ENCODE data around the gene ATP9B. TPM values are rescaled to one million over a fixed set of nuclear protein-coding genes. Genes with fewer than 3 reads are reported as not detected.
A peak's percentile ranks its signal among the peaks of the same experiment; 100 is the strongest.

ATP9B gene
- total RNA-seq, 1 experiment from 2014 or later: 6.5 TPM

DNA sequence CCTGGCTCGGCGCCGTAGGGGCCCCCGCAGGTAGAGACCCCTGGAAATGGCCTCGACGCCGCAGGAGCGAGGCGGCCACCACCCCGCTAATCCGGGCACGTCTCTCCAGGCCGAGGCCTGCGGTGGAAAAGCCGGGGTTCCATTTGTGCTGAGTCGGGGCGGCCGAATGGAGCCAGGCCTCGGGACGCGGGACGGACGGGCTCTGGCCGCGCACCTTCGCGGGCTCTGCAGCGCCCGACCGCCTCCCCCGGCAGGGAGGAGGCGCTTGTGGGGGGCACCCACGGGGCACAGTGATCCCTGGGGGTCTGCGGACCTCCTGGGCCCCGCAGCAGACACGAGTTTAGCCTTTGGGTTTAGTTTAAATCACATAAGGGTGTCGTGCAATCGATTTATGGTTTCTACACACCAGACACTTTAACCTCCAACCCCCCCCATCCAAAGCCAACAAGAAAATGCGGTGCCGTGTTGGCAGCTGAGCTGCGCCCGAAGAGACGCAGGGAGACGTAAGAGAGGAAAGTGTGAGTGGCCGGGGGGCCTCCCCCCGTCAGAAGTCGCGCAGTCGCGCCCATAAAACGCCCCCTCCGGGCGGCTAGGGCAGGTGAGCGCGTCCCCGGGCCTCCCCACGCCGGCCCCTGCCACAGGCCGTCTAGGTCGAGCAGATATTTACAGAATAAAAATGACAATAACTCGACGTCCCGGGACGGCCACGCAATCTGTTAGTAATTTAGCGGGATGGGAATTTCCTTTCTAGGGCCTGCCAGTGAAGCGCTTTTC is 325.5 kb downstream of the ATP9B start:
- DNase-seq (ENCODE audit: low read depth): peak; percentile 32

DNA sequence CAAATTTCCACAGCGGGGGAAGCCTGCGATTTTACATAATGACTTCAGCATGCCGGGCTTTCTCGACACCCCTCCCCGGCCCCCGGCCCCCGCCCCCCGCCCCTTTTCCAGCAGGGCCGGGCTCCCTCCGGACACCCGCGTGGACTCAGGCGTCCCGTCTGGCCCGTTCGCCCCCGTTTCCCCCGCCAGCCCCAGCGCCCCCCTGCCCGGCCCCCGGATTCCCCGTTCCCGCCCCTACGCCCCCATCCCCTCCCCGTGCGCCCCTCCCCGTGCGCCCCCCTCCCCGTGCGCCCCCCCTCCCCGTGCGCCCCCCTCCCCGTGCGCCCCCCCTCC is 326.1 kb downstream of the ATP9B start:
- no peak for DNase-seq (ENCODE audit: low read depth)

- peak; percentile 16 for DNase-seq (ENCODE audit: low read depth)
These were observed 326.7 kb downstream of the ATP9B start, which contains the start of gene NFATC1 for GRCh38 chr18:79395761-79396404. Gene NFATC1 (plus strand): TSS chr18:79395930. CDS start chr18:79396225, 295 bp downstream.

DNA sequence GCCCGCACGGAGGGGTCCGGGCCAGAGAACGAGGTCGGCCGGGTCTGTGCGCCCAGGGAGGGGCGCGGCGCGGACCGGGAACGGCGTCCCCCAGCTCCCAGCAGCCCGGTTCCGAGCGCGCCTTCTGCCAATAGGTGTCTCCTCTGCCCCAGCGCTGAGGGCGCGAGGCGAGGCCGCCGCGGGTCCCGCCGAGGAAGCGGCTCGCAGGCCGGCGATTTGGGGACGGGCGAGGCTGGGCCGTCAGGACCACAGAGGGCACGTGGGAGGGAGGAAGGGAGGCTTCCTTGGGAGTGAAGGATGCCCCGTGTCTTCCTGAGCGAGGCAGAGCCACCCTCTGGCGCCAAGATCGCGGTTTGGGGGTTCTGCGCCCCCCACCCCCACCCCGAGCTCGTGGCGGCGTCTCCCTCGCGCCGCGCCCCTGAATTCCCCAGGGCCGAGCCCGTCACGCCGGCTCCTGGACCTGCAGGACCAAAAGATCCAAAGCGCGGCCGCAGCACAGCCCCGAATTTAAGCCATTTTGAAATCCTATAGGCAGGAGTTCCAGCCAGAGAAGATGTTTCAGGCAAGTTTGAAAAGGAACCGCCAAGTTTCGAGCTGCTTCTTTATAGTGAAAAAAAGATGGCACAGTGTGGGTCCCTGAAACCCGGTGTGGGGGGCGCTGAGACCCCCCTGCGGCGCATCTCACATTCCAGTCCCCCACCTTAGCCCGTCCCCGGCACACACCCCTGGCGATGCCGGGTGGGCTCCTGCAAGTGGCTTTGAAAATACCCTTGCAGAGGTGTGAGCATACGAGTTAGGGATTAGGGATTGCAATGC is 327.4 kb downstream of the ATP9B start:
- no peak for DNase-seq (ENCODE audit: low read depth)

GRCh38 chr18:79397247-79397829 is 328.1 kb downstream of the ATP9B start:
- DNase-seq (ENCODE audit: low read depth): no peak

DNA sequence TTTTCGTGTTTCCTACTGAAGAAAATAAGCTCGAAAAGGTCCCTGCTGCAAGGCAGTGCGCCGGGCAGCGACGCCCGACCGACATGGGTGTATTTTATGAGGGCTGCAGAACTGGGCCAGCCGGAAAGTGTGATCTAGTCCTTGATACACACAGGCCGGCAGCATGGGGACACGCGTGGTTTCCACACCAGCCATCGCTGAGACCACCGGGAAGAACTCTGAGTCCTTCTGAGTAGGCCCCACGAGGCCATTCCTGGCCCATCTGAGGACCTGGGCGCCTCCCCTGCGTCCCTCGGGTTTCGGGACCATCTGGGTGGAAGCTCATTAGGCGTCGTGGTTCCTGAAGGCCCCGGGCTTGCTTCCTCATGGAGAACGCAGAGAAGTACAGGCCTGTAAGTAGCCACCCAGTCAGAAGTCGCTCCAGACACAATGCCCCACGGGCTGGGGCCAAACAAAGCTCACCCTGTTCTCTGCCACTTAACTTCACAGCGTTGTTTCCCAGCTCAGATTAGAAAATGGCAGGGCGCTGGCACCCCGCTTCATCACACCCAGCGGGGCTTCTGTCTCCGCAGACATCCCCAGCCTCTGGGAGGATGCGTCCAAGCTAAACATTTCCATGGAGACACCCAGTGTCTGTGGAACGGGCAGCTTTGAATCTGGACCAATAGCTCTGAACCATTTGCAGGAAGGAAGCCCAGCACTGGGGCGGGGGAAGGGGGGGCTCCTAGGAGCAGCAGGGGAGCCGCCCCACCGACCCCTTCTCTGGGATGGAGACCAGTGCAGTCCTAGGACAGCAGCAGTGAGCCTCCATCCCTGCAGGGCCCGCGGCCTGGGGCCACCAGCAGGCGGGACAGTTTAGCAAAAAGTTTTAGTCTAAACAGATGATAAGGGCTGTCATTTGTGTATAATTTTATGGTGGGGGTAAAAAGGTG is 328.9 kb downstream of the ATP9B start:
- DNase-seq (ENCODE audit: low read depth): no peak

- no peak for DNase-seq (ENCODE audit: low read depth)
These were observed 330.3 kb downstream of the ATP9B start for GRCh38 chr18:79399275-79400081.

GRCh38 chr18:79400091-79400590 is 330.9 kb downstream of the ATP9B start:
- no peak for DNase-seq (ENCODE audit: low read depth)

GRCh38 chr18:79400591-79401381 is 331.6 kb downstream of the ATP9B start:
- no peak for DNase-seq (ENCODE audit: low read depth)

DNA sequence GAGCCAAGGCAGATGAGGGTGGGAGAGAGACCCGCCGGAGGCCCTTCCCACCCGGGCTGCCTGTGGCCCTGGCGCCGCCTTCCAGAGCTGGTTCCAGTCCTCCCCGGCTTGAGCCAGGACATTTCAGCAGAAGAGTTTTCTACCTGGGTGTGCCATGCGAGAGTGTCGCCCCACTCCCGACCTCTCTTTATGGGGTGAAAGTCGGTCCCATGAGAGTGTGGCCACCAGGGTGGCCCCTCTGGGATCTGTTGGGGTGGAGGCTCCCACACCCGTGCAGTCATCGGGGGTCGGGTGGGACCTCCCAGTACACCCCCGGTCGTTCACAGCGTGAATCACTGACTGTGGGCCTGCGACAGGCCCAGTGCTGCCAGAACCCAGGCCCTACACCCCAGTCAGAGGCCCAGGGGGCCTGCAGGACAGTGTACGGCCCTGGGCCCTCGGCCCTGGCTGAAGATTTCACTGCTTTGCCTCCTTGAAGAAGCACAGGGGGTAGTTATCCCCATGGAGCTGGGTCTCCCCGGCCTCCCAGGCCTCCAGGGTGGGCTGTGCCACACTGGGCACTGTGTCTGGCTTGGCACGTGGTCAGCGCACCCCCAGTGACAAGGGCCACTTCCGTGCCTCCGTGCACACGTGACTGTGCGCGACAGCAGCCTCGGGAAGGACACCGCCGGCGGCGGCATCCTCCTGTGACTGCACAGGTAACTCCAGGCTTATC is 332.5 kb downstream of the ATP9B start:
- no peak for DNase-seq (ENCODE audit: low read depth)

DNA sequence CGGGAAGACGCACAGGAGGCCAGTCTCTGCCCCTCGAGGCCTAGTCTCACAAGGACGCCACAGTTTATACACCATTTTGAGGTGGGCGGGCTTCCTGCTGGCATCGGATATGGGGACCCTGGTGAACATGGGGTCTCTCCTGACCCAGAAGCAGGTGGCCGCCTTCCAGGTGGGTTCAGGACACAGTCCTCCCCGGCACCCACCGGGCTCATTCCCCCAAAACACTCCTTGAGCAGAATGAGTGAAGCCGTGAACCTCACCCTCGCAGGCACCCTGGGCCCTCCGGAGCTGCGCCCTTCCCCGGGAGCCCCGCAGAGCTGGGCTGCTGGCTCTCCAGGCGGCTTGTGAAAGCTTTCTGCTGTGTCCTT is 333.0 kb downstream of the ATP9B start:
- DNase-seq (ENCODE audit: low read depth): no peak

DNA sequence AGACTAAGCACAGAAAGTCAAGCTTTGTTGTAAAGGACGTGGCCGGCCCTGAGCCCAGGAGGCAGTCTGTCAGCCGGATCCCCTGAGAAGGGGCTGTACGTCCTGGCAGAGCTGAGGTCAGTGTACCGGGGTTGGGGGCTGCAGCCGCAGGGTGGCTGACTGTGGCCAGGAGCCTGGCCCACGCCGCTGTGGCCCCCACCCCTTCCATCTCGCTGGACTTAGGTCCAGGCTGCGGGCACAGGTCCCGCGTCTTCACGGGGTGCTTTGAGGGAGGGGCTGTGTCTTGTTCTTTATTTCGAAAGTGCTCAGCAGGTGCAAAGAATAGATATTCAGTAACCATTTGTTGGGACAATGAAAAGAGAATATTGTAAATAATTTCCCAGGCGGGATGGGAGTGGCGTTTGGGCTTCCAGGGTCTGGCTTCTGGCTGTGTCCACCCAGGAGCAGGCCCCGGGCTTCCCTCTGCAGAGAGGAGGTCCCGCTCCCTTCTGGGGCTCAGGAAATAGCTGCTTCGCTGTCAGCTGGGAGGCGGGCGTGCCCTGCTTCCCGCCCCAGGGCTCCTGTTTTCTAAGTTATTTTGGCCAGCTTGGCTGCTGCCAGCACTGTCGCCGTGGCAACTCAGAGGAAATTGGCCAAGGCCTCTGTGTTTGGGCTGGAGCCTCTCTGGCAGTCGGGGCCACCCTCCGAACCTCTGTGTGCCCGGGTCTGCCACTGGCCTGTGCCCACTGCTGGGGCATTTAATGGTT is 334.0 kb downstream of the ATP9B start:
- peak; percentile 27 for DNase-seq (ENCODE audit: low read depth)

DNA sequence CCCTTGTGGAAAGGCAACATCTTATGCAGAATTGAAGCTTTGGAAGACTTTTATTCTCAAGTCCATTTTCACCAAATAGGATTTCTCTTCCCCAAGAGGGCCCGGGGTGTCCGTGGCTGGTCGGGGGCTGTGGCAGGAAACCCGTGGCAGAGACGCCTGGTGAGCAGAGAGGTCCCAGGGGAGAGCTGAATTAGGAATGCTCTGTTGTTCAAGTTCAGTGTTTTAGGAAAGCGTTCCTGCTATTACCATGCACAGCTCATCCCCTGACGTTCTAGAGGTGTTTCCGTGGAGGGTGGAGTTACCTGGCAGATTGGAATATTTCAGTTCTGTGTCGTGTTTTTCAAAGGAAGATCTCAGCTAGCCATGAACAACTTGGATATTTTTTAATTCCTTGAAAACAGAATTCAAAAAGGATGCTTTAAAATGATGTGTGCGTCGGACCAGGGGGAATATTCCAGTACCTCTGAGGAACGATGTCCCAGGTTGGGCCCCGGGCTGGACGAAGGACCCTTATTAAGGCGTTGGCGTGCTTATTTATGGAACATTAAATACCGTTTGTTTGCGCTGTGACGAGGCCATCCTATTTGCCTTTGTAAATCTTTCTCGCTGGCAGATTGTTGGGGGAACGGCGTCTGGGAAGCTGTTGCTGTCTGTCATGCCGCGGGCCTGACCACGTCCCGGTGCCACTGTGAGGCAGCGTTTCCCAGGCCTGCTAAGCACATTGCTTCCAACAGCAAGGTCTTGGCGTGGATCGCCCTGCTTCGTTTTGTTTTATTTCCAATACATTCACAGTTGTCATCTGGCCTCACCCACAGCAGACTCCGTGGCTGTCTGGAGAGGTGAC is 334.8 kb downstream of the ATP9B start:
- no peak for DNase-seq (ENCODE audit: low read depth)

GRCh38 chr18:79404567-79404910 is 335.3 kb downstream of the ATP9B start:
- DNase-seq (ENCODE audit: low read depth): no peak

GRCh38 chr18:79405019-79405780 is 336.0 kb downstream of the ATP9B start:
- no peak for DNase-seq (ENCODE audit: low read depth)
